HG02588 (cell line): ENCODE data around the gene IL1R2.

Experiments used
- ATAC-seq: cut with Tn5 transposase; IDR thresholded peaks from one replicate; pipeline ENCODE4 v1.9.1; 2021; ENCODE audit warnings: mild to moderate bottlenecking, moderate library complexity; ENCODE audit not compliant: unreplicated experiment

Gene IL1R2

GRCh38 chr2:101991721-101992145 is at the start of gene IL1R2:
Gene IL1R2 (plus strand): TSS chr2:101991960. CDS start chr2:102008576, 16,616 bp downstream.
- ATAC-seq = no peak

GRCh38 chr2:101942851-101943250 is 48.9 kb upstream of the IL1R2 start:
- no peak for ATAC-seq

- no peak for ATAC-seq
Measured at GRCh38 chr2:101946372-101947039, 45.3 kb upstream of the IL1R2 start.

GRCh38 chr2:101947374-101947773 is 44.4 kb upstream of the IL1R2 start:
- ATAC-seq = no peak

GRCh38 chr2:101948625-101949155 is 43.1 kb upstream of the IL1R2 start:
- no peak for ATAC-seq

- no peak for ATAC-seq
Measured at GRCh38 chr2:101949304-101949703, 42.5 kb upstream of the IL1R2 start.

- ATAC-seq = no peak
Measured at GRCh38 chr2:101951296-101951695, 40.5 kb upstream of the IL1R2 start.

- ATAC-seq = no peak
Measured at GRCh38 chr2:101952551-101952950, 39.2 kb upstream of the IL1R2 start.

GRCh38 chr2:101956465-101957438 is 35.0 kb upstream of the IL1R2 start:
- no peak for ATAC-seq

- no peak for ATAC-seq
Measured at GRCh38 chr2:101958061-101958460, 33.7 kb upstream of the IL1R2 start.

GRCh38 chr2:101960819-101961337 is 30.9 kb upstream of the IL1R2 start:
- no peak for ATAC-seq

- ATAC-seq = no peak
Measured at GRCh38 chr2:101961338-101962191, 30.2 kb upstream of the IL1R2 start.

- no peak for ATAC-seq
Measured at GRCh38 chr2:101962309-101962708, 29.5 kb upstream of the IL1R2 start.

- no peak for ATAC-seq
Measured at GRCh38 chr2:101963198-101963597, 28.6 kb upstream of the IL1R2 start.

GRCh38 chr2:101967826-101968513 is 23.8 kb upstream of the IL1R2 start:
- no peak for ATAC-seq

GRCh38 chr2:101969723-101970122 is 22.0 kb upstream of the IL1R2 start:
- no peak for ATAC-seq

GRCh38 chr2:101970901-101971300 is 20.9 kb upstream of the IL1R2 start:
- no peak for ATAC-seq

- ATAC-seq = no peak
Measured at GRCh38 chr2:101971836-101972235, 19.9 kb upstream of the IL1R2 start.

- ATAC-seq = no peak
Measured at GRCh38 chr2:101972621-101973434, 18.9 kb upstream of the IL1R2 start.
